Head of caudate nucleus (tissue), 42 donors: ENCODE results near the gene MRPL28.
"Not testable (repeated sequence)": the region's sequence is repeated elsewhere in the genome, so short reads cannot be mapped to it uniquely, and the experiment has no call there.

Experiments used
- DNase-seq, 42 donors: peaks; one replicate each; pipeline versions ENCODE4 v3.0.0 to v3.0.0-alpha.2; 2020 to 2021; ENCODE audit warnings: mixed read lengths in 7 of 42
- intact Hi-C: fragments of 100-400 bp; cut with DNase I; formaldehyde crosslinking; loops from one replicate; pipeline ENCODE4 v1.15.0; 2022

MRPL28 gene

GRCh38 chr16:331181-331814, 39.0 kb downstream of the MRPL28 start:
- intact Hi-C loops, DNase-seq: not testable (repeated sequence)

DNA sequence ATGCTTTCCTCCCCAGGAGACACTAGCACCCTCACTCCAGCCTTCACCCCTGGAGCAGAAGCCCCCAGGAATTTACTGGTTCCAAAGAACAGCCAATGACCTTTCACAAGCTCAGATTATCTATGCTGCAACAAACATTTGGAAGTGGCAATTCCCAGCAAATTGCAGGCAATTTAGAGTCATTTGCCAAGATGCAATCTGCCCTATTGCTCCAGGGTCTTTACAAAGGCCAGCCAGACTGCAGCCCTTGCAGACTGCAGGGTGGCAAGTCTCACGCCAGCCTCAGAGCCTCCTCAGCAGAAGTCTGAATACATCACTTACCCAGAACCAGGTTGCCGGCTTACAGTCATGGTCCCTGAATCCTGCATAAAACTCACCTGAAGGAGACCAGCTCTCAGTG, 39.6 kb downstream of the MRPL28 start:
- no peak for DNase-seq
- intact Hi-C loops: no loop called here

DNA sequence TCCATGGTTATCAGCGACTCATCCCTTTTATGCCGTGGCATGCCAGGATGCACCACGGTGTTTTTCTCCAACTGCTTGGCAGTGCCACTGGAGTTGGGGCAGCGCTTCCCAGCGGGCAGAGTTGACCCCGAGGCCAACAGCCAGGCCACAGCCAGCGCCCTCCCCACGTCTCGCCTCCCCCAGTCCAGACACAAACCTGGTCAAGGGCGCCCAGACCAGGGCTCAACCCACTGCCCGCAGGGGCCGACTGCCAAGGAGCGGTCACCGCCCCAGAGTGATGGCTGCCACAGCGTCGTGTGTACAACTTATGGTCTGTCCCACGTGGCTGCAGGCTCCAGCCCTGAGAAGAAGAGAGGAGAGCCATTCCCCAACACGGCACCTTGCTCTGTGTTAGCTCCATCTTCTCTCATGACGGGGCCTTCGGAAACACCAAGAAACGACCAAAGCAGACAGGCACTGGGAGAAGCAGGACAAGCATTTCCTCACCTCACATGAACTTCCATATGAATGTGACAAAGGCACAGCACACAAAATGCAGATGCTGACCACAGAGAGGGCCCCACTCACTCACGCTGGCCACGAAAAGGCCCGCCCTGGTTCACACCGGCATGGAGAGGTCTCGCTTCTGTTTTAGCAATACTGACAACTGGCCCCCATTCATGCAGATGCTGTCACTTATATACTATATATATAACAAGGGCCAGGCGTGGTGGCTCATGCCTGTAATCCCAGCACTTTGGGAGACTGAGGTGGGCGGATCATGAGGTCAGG, 44.8 kb downstream of the MRPL28 start:
- no peak for DNase-seq
- intact Hi-C loops: no loop called here

DNA sequence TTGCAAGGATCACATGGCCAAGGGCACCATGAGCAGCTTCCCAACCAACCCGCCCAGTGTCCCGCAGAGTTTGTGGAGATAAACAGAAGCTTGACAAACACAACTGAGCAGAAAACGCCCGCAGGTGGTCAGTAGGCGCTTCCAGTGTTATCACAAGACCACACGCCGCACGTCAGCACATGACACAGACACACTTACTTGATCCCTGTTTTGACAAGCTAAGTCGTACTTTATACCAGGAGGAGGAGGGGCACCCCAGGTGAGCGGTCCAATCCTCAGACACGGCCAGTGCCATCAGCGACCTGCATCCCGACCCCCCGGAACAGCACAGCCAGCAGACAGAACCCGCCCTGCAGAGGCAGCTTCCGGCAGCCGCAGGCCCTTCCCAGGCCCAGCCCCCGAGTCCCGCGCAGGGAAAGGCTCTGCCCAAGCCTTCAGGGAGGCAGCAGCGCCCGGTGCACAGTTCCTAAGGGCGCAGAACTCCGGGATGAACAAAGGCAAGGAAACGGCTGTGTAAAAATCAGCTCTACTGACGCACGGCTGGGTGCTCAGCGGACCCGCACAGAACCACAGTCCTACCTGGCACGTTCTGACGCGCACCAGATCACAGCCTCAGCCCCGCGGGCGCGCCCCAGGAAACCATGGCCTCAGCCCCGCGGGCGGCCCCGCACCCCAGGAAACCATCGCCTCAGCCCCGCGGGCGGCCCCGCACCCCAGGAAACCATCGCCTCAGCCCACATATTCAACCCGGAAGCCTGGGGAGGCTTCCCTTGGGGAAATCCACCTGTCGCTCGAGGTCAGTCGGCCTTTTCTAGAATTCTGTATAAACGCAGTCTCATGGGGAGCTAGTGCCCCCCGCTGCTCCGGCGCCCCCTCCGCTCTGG, 45.6 kb downstream of the MRPL28 start:
- intact Hi-C loops: no loop called here
- no peak for DNase-seq

- intact Hi-C loops: no loop called here
- no peak for DNase-seq
Observed at GRCh38 chr16:324201-324450, 46.2 kb downstream of the MRPL28 start.

DNA sequence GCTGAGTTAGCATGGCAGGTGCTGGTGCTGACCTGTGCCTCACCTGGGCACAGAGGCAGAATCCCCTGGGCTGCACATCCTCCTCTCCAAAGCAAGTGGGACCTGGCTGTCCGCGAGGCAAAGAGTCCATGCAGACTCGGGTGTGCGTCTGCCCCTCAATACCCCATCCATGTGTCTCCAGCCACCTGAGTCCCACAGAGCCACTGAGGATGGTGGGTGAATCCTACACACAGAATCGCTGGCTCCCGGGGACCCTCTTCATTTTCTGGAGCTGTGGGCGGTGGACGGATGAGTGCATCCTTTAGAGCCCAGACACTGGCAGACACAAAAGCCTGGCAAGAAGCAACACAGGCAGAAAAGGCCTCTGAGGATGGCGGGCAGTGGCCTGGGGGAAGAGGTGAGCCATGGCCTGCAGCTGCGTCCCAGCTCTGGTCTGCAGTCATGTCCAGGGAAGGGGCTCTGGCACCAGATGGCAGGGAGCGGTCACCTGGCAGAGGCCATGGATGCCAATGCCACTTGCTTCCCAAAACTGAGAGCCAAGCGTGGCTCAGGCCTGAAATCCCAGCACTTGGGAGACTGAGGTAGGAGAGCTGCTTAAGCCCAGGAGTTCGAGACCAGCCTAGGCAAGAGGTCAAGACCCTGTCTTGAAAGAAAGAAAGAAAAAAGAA, 47.7 kb downstream of the MRPL28 start:
- intact Hi-C loops: no loop called here
- no peak for DNase-seq

- intact Hi-C loops: no loop called here
- no peak for DNase-seq
Observed at GRCh38 chr16:321532-321931, 48.8 kb downstream of the MRPL28 start.

DNA sequence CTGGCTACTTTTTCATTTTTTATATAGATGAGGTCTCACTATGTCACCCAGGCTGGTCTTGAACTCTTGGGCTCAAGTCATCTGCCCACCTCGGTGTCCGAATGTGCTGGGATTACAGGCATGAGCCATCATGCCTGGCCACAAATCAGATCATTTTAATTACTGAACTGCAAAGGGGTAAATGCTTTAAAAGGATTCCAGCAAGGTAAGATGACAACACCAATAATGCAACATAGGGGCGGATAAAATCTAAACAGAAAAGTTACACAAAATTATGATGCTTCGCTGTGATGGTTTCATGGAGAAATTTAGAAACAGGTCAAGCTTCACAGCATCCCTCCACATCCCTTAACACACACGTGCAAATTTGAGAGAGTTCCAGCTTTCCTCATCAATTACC, 50.1 kb downstream of the MRPL28 start:
- intact Hi-C loops: no loop called here
- no peak for DNase-seq

GRCh38 chr16:318628-319027, 51.7 kb downstream of the MRPL28 start:
- intact Hi-C loops: no loop called here
- no peak for DNase-seq

DNA sequence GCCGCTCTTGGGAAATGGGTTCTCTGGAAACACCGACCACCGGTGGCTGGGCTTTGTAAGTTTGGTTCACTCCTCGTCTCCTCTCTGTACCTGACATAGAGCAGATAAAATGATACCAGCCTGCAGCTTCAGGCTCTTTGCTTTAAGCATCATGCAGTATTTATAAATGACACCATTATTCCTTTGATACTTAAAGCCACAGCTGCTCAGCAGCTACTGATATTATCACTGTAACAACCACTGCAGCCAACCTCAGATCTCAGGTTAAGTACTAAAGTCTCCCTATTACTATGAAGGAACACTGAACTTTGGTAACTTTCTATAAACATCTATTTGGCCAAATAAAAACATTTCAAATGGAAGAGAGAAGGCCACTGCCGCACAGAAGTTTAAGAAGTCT, 52.8 kb downstream of the MRPL28 start:
- no peak for DNase-seq
- intact Hi-C loops: no loop called here
